Measurements from ENCODE around the gene POLR1A. TPM values are rescaled to one million over a fixed set of nuclear protein-coding genes. Genes with fewer than 3 reads are reported as not detected.
A peak's percentile ranks its signal among the peaks of the same experiment; 100 is the strongest.

Gene POLR1A
- total RNA-seq, 4 donors from 2014 or later, result 11.1 to 17.6 (median 13.3) TPM

GRCh38 chr2:86017901-86018896 is 87.5 kb downstream of the POLR1A start:
- peak overlapping the region in 1 of 4 donors; percentile 14 for H3K27ac ChIP-seq
- peak in 2 of 3 donors; percentile 22 to 37 for TF ChIP-seq POLR2AphosphoS5 (IDR thresholded peaks at IDR 0.05)
- no peak for TF ChIP-seq POLR2A (IDR thresholded peaks at IDR 0.05)
- TF ChIP-seq EP300 (IDR thresholded peaks at IDR 0.05; ENCODE audit: low read depth), result no peak
- intact Hi-C loops (cut with DNase I; ENCODE audit: low total_unique reads) (no loop called here), in situ Hi-C loops (cut with MboI; ENCODE audit: low pct_ligation_motif_present in 1 of 4, low pct_unique_long_range_greater_than_20kb in 1 of 4, low sequenced_read_pairs in 3 of 4) (no loop called here)
- H3K9me3 ChIP-seq, result peaks cover 4 to 6% of the 10 kb centered on the region in 2 donors
- no peaks in the 10 kb centered on the region for H3K27me3 ChIP-seq
- H3K4me1 ChIP-seq, result peaks cover 0 to 11% (median 11%) of the 10 kb centered on the region in 4 donors
- DNase-seq, result peak; percentile 24
- H3K4me3 ChIP-seq, result no peak overlapping the region
- no peaks in the 10 kb centered on the region for H3K36me3 ChIP-seq
- whole genome bisulfite sequencing, 2 donors (ENCODE audit: low coverage in 1 of 2), result 61 to 86% methylated on average over 3 to 18 of the region's 22 CpGs

- in situ Hi-C loops (cut with MboI; ENCODE audit: low pct_ligation_motif_present in 1 of 4, low pct_unique_long_range_greater_than_20kb in 1 of 4, low sequenced_read_pairs in 3 of 4), result no loop called here
- TF ChIP-seq POLR2A (IDR thresholded peaks at IDR 0.05), result no peak
- 61 to 74% methylated on average over 4 to 12 of the region's 12 CpGs for WGBS, 2 donors (ENCODE audit: low coverage in 1 of 2)
- no peak for DNase-seq
- H3K4me3 ChIP-seq, result no peak overlapping the region
- H3K4me1 ChIP-seq, result peaks cover 0 to 11% (median 10%) of the 10 kb centered on the region in 4 donors
- H3K27ac ChIP-seq, result peak overlapping the region in 2 of 4 donors; percentile 1 to 2
- H3K27me3 ChIP-seq, result no peaks in the 10 kb centered on the region
- H3K36me3 ChIP-seq, result no peaks in the 10 kb centered on the region
- peaks cover 4 to 6% of the 10 kb centered on the region in 2 donors for H3K9me3 ChIP-seq
- intact Hi-C loops (cut with DNase I; ENCODE audit: low total_unique reads), result no loop called here
These were observed 89.1 kb downstream of the POLR1A start for GRCh38 chr2:86016581-86016980.

GRCh38 chr2:86015699-86016098 is 90.0 kb downstream of the POLR1A start:
- intact Hi-C loops (cut with DNase I; ENCODE audit: low total_unique reads) (no loop called here), in situ Hi-C loops (cut with MboI; ENCODE audit: low pct_ligation_motif_present in 1 of 4, low pct_unique_long_range_greater_than_20kb in 1 of 4, low sequenced_read_pairs in 3 of 4) (no loop called here)
- Histone ChIP-seq H3K4me3 (no peak overlapping the region), H3K4me1 (peaks cover 0 to 15% (median 8%) of the 10 kb centered on the region in 4 donors), H3K27ac (no peak overlapping the region), H3K9me3 (peaks cover 4 to 6% of the 10 kb centered on the region in 2 donors), H3K27me3 (no peaks in the 10 kb centered on the region), H3K36me3 (no peaks in the 10 kb centered on the region)
- no peak for DNase-seq
- TF ChIP-seq POLR2A (IDR thresholded peaks at IDR 0.05) (no peak), EP300 (IDR thresholded peaks at IDR 0.05; ENCODE audit: low read depth) (no peak), CTCF (IDR thresholded peaks at IDR 0.05) (no peak), POLR2AphosphoS5 (IDR thresholded peaks at IDR 0.05) (no peak)
- 92 to 97% methylated on average over 1 of the region's 1 CpG for WGBS, 2 donors (ENCODE audit: low coverage in 1 of 2)

- no peak for DNase-seq
- intact Hi-C loops (cut with DNase I; ENCODE audit: low total_unique reads), result no loop called here
- no peak for TF ChIP-seq CTCF (IDR thresholded peaks at IDR 0.05)
- no peak for TF ChIP-seq POLR2A (IDR thresholded peaks at IDR 0.05)
- no peak for TF ChIP-seq POLR2AphosphoS5 (IDR thresholded peaks at IDR 0.05)
- no peak for TF ChIP-seq EP300 (IDR thresholded peaks at IDR 0.05; ENCODE audit: low read depth)
- Histone ChIP-seq H3K27me3 (no peaks in the 10 kb centered on the region), H3K27ac (no peak overlapping the region), H3K4me1 (peaks cover 0 to 15% (median 8%) of the 10 kb centered on the region in 4 donors), H3K9me3 (peaks cover 4 to 6% of the 10 kb centered on the region in 2 donors), H3K36me3 (no peaks in the 10 kb centered on the region), H3K4me3 (no peak overlapping the region)
- in situ Hi-C loops (cut with MboI; ENCODE audit: low pct_ligation_motif_present in 1 of 4, low pct_unique_long_range_greater_than_20kb in 1 of 4, low sequenced_read_pairs in 3 of 4), result no loop called here
- WGBS, 2 donors (ENCODE audit: low coverage in 1 of 2), result 97% methylated on average over 2 of the region's 2 CpGs; no CpG with 5 or more reads in 1 of the 2 donors
These were observed 90.7 kb downstream of the POLR1A start for GRCh38 chr2:86015006-86015405.

GRCh38 chr2:86014493-86014892 is 91.2 kb downstream of the POLR1A start:
- intact Hi-C loops (cut with DNase I; ENCODE audit: low total_unique reads), result no loop called here
- peaks cover 0 to 15% (median 8%) of the 10 kb centered on the region in 4 donors for H3K4me1 ChIP-seq
- in situ Hi-C loops (cut with MboI; ENCODE audit: low pct_ligation_motif_present in 1 of 4, low pct_unique_long_range_greater_than_20kb in 1 of 4, low sequenced_read_pairs in 3 of 4), result no loop called here
- no peaks in the 10 kb centered on the region for H3K36me3 ChIP-seq
- 95% methylated on average over 2 of the region's 2 CpGs; no CpG with 5 or more reads in 1 of the 2 donors for WGBS, 2 donors (ENCODE audit: low coverage in 1 of 2)
- no peak for DNase-seq
- no peak for TF ChIP-seq POLR2AphosphoS5 (IDR thresholded peaks at IDR 0.05)
- TF ChIP-seq EP300 (IDR thresholded peaks at IDR 0.05; ENCODE audit: low read depth), result no peak
- TF ChIP-seq CTCF (IDR thresholded peaks at IDR 0.05), result no peak
- TF ChIP-seq POLR2A (IDR thresholded peaks at IDR 0.05), result no peak
- peaks cover 4 to 6% of the 10 kb centered on the region in 2 donors for H3K9me3 ChIP-seq
- no peak overlapping the region for H3K4me3 ChIP-seq
- H3K27me3 ChIP-seq, result no peaks in the 10 kb centered on the region
- H3K27ac ChIP-seq, result no peak overlapping the region
